H1 (cell line): ENCODE measurements around the gene GRAMD4. TPM values are rescaled to one million over a fixed set of nuclear protein-coding genes. Genes with fewer than 3 reads are reported as not detected.

Experiments
- CTCF ChIA-PET: fragments of 300-600 bp; sonication (Branson Sonifier 250); formaldehyde crosslinking; loops from one replicate; lab custom pipeline; 2021; ENCODE audit not compliant: partially characterized antibody; lab: Charles Lee
- POLR2A ChIA-PET: fragments of 300-600 bp; sonication (Branson Sonifier 250); formaldehyde crosslinking; loops from one replicate; lab custom pipeline; 2021; ENCODE audit warnings: inconsistent platforms; ENCODE audit not compliant: partially characterized antibody; lab: Charles Lee
- DNase-seq, 2 experiments: peaks; one replicate each; pipeline versions ENCODE4 v3.0.0 to v3.0.0-alpha.2; 2010 to 2022; ENCODE audit warnings: low spot score in 2 of 2, low read depth in 1 of 2, mixed read lengths in 1 of 2
- FAIRE-seq: peaks from 2 replicates; lab custom pipeline; 2011; peaks lifted over from hg19 to GRCh38; lab: Jason Lieb, UNC
- H2AFZ ChIP-seq: 2 replicates; pipeline ENCODE4 v1.8.1; 2012; ENCODE audit warnings: low read length, inconsistent platforms
- H2AK5ac ChIP-seq: 2 replicates; pipeline ENCODE4 v1.6.1; 2013; ENCODE audit warnings: low read depth, low read length
- H2BK120ac ChIP-seq: replicated peaks from 2 replicates; pipeline ENCODE3; 2013; ENCODE audit warnings: low read depth, low read length, inconsistent platforms
- H2BK12ac ChIP-seq: 2 replicates; pipeline ENCODE4 v1.6.1; 2013; ENCODE audit warnings: low read depth, low read length
- H2BK15ac ChIP-seq: 2 replicates; pipeline ENCODE4 v1.6.1; 2013; ENCODE audit warnings: low read length
- H2BK20ac ChIP-seq: 2 replicates; pipeline ENCODE4 v1.6.1; 2013; ENCODE audit warnings: low read length
- H2BK5ac ChIP-seq: 2 replicates; pipeline ENCODE4 v1.6.1; 2013; ENCODE audit warnings: low read depth, low read length
- H3K14ac ChIP-seq: 2 replicates; pipeline ENCODE4 v1.6.1; 2013; ENCODE audit warnings: inconsistent platforms; ENCODE audit not compliant: insufficient read length
- H3K18ac ChIP-seq: 2 replicates; pipeline ENCODE4 v1.6.1; 2013; ENCODE audit warnings: low read length; ENCODE audit errors: extremely low read depth
- H3K23ac ChIP-seq: 2 replicates; pipeline ENCODE4 v1.6.1; 2013; ENCODE audit warnings: inconsistent platforms; ENCODE audit not compliant: insufficient read length
- H3K23me2 ChIP-seq: 2 replicates; pipeline ENCODE4 v1.6.1; 2013; ENCODE audit warnings: low read depth, low read length
- H3K27ac ChIP-seq: 2 replicates; pipeline ENCODE4 v1.6.1; 2011; ENCODE audit warnings: low read depth, low read length, inconsistent platforms
- H3K27me3 ChIP-seq, 4 experiments: replicated peaks in 1 of 4; 1 replicate in 1 of 4; 2 replicates in 3 of 4; pipeline versions ENCODE4 v1.6.1 to v1.8.1; 2011 to 2013; ENCODE audit warnings: low read length in 3 of 4, mild to moderate bottlenecking in 3 of 4, inconsistent platforms in 2 of 4, mixed read lengths in 2 of 4, moderate library complexity in 1 of 4; ENCODE audit not compliant: control insufficient read depth in 3 of 4, insufficient read depth in 3 of 4; ENCODE audit errors: extremely low read depth in 1 of 4
- H3K36me3 ChIP-seq, 4 experiments: 2 replicates each; pipeline versions ENCODE4 v1.6.1 to v1.8.1; 2011 to 2013; ENCODE audit warnings: mild to moderate bottlenecking in 4 of 4, low read length in 3 of 4, moderate library complexity in 2 of 4, control low read depth in 1 of 4, inconsistent platforms in 1 of 4; ENCODE audit not compliant: insufficient read depth in 4 of 4, control insufficient read depth in 2 of 4
- H3K4ac ChIP-seq: replicated peaks from 2 replicates; pipeline ENCODE3; 2013; ENCODE audit warnings: low read length, low read depth, mixed read lengths, inconsistent platforms; ENCODE audit not compliant: insufficient read length
- H3K4me1 ChIP-seq, 4 experiments: replicated peaks in 1 of 4; 1 replicate in 1 of 4; 2 replicates in 3 of 4; pipeline versions ENCODE4 v1.6.1 to v1.8.1; 2011 to 2013; ENCODE audit warnings: low read length in 3 of 4, inconsistent platforms in 2 of 4, mixed read lengths in 1 of 4; ENCODE audit not compliant: insufficient read depth in 4 of 4, control insufficient read depth in 3 of 4
- H3K4me2 ChIP-seq, 2 experiments: 2 replicates each; pipeline versions ENCODE4 v1.6.1 to v1.8.1; 2011 to 2013; ENCODE audit warnings: low read depth in 2 of 2, low read length in 2 of 2, control low read depth in 1 of 2, inconsistent platforms in 1 of 2, mild to moderate bottlenecking in 1 of 2; ENCODE audit not compliant: insufficient read depth in 1 of 2
- H3K4me3 ChIP-seq, 4 experiments: fragments of 200-600, 300-600 bp in 1 of 4; sonication (generic), shearing (Covaris generic), sonication (Bioruptor Twin) in 1 of 4; 2 replicates each; pipeline versions ENCODE4 v1.5.1 to v1.8.1; 2011 to 2016; ENCODE audit warnings: low read length in 4 of 4, low read depth in 3 of 4, control low read depth in 2 of 4, inconsistent platforms in 2 of 4, mild to moderate bottlenecking in 2 of 4, mixed read lengths in 1 of 4, moderate library complexity in 1 of 4; ENCODE audit not compliant: insufficient read depth in 2 of 4; ENCODE audit errors: extremely low read depth in 1 of 4
- H3K56ac ChIP-seq: replicated peaks from 2 replicates; pipeline ENCODE3; 2013; ENCODE audit warnings: low read depth, mild to moderate bottlenecking, mixed read lengths, low read length, inconsistent platforms; ENCODE audit not compliant: insufficient read length
- H3K79me1 ChIP-seq: 2 replicates; pipeline ENCODE4 v1.6.1; 2013; ENCODE audit warnings: low read depth, low read length, control low read depth
- H3K79me2 ChIP-seq, 2 experiments: 2 replicates each; pipeline versions ENCODE4 v1.6.1 to v1.8.1; 2012 to 2013; ENCODE audit warnings: low read length in 2 of 2, mild to moderate bottlenecking in 2 of 2, inconsistent platforms in 1 of 2; ENCODE audit not compliant: insufficient read depth in 2 of 2, control insufficient read depth in 1 of 2
- H3K9ac ChIP-seq, 4 experiments: replicated peaks in 1 of 4; 1 replicate in 1 of 4; 2 replicates in 3 of 4; pipeline versions ENCODE4 v1.6.1 to v1.8.1; 2011 to 2013; ENCODE audit warnings: low read depth in 3 of 4, low read length in 3 of 4, control low read depth in 2 of 4, mild to moderate bottlenecking in 2 of 4, moderate library complexity in 2 of 4, inconsistent platforms in 1 of 4; ENCODE audit errors: extremely low read depth in 1 of 4
- H3K9me3 ChIP-seq, 2 experiments: 2 replicates each; pipeline versions ENCODE4 v1.6.1 to v1.8.1; 2012 to 2013; ENCODE audit warnings: mild to moderate bottlenecking in 2 of 2, moderate library complexity in 2 of 2, control low read depth in 1 of 2, inconsistent platforms in 1 of 2, low read depth in 1 of 2, low read length in 1 of 2, mixed read lengths in 1 of 2; ENCODE audit not compliant: insufficient read depth in 2 of 2
- H4K20me1 ChIP-seq, 2 experiments: replicated peaks in 1 of 2; 2 replicates each; pipeline versions ENCODE3 to v1.8.1; 2011 to 2013; ENCODE audit warnings: inconsistent platforms in 2 of 2, low read length in 2 of 2, mild to moderate bottlenecking in 1 of 2; ENCODE audit not compliant: insufficient read depth in 2 of 2, control insufficient read depth in 1 of 2
- H4K5ac ChIP-seq: 2 replicates; pipeline ENCODE4 v1.6.1; 2013; ENCODE audit warnings: low read length, low read depth, mixed read lengths, inconsistent platforms; ENCODE audit not compliant: insufficient read length
- H4K8ac ChIP-seq: 2 replicates; pipeline ENCODE4 v1.8.0; 2013; ENCODE audit warnings: mild to moderate bottlenecking, moderate library complexity, low read length, inconsistent platforms; ENCODE audit not compliant: insufficient read depth; ENCODE audit errors: extremely low read depth
- H4K91ac ChIP-seq: replicated peaks from 2 replicates; pipeline ENCODE3; 2013; ENCODE audit warnings: low read length, mixed read lengths, inconsistent platforms; ENCODE audit not compliant: insufficient read length
- JUN ChIP-seq: IDR thresholded peaks from 2 replicates; pipeline ENCODE4 v1.6.1; 2011; ENCODE audit warnings: low read depth, mild to moderate bottlenecking, improper control_type of control experiment, low read length
- NANOG ChIP-seq: IDR thresholded peaks from 2 replicates; pipeline ENCODE4 v1.6.1; 2011; ENCODE audit warnings: low read length, low read depth, mild to moderate bottlenecking, inconsistent platforms; ENCODE audit not compliant: insufficient read depth, poor library complexity, severe bottlenecking
- POLR2A ChIP-seq, 2 experiments: IDR thresholded peaks; 1 replicate in 1 of 2; 2 replicates in 1 of 2; pipeline ENCODE4 v1.6.1; 2011; ENCODE audit warnings: low read depth in 2 of 2, low read length in 2 of 2, mild to moderate bottlenecking in 2 of 2; ENCODE audit errors: control extremely low read depth in 1 of 2
- POU5F1 ChIP-seq: IDR thresholded peaks from 2 replicates; pipeline ENCODE4 v1.6.1; 2011; ENCODE audit warnings: low read depth, mild to moderate bottlenecking, low read length, moderate library complexity
- SP1 ChIP-seq: IDR thresholded peaks from 2 replicates; pipeline ENCODE4 v1.6.1; 2011; ENCODE audit warnings: low read depth, low read length
- ZNF274 ChIP-seq: IDR thresholded peaks from 2 replicates; pipeline ENCODE4 v1.7.0; 2012; ENCODE audit warnings: low read length, borderline replicate concordance; ENCODE audit errors: extremely low read depth
- WGBS, 2 experiments: shearing (Covaris generic) in 1 of 2; methylation state at CpG; one replicate each; pipeline versions ENCODE4 v1.1.6 to v1.1.7; 2013 to 2015; ENCODE audit warnings: low lambda C conversion rate in 2 of 2, mixed read lengths in 2 of 2, inconsistent platforms in 1 of 2, low coverage in 1 of 2, missing lambda C conversion rate in 1 of 2; ENCODE audit not compliant: insufficient replicate concordance in 2 of 2, insufficient coverage in 1 of 2, insufficient read length in 1 of 2; ENCODE audit errors: extremely low coverage in 1 of 2, missing lambda C conversion rate in 1 of 2; 5-methylcytosine and 5-hydroxymethylcytosine counted together
- polyA plus RNA-seq, 7 experiments: library from polyadenylated mRNA; depleted of rRNA in 3 of 7; stranded (reverse) in 5 of 7; unstranded in 2 of 7; fragments of >200 nt in 5 of 7; fragments of 200-250 nt in 2 of 7; gene quantifications; 1 replicate in 5 of 7; 2 replicates in 1 of 7; 4 replicates in 1 of 7; pipeline versions ENCODE4 v1.2.1 to v1.2.3, GENCODE V29; 2011 to 2013; ENCODE audit warnings: missing spikeins in 2 of 7, mixed read lengths in 2 of 7
- total RNA-seq: library from RNA; stranded (reverse); fragmentation: NEBNext Ultra II Directional; extraction: Animal tissue kit (Norgen Biotek cat#: 25700); gene quantifications from 2 replicates; pipeline ENCODE4 v1.2.1, GENCODE V29; 2021
- TF ChIP-seq, protein P1 (sequence below): IDR thresholded peaks from 2 replicates; pipeline ENCODE4 v1.6.1; 2012; ENCODE audit warnings: low read length, inconsistent platforms

The GRAMD4 gene
- total and polyA plus RNA-seq, 2 of the 8 experiments (the other 6 are each of a cell fraction or from before 2014, with no cell fraction given) = 7.9 to 25.6 TPM

DNA sequence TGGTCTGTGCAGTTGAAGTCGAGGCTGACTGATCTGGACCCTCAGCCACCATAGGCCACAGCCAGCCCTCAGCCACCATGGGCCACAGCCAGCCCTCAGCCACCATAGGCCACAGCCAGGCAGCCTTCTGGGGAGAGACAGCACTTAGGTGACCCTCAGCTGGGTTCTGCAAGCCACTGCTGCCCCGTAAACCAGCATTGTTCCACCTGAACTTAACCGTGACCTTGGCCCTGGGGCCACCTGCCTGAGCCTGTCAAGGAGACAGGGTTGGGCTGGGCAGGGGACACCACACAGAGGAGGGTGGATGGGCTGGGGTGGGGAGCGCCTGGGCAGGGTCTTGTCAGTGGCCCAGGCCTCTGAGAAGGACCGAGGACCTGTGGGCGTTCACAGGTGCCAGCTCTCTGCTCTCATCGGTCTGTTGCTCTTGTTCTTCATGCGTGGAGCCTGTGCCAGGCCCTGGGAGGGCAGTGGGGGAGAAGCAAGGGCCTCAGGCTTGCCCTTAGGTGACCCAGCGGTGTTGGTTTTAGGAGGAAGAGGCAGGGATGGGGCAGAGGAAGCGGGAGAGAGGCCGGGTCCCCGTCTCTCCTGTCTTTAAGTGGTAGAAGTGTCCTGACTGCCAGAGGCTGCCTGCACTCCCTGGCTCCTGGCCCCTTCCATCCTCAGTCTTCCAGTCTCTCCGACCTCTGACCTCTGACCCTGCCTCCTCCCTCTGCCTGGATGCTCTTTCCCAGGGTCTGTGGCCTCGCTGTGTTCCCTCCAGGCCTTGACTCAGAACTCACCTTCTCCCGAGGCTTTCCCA lies 36.9 kb downstream of the GRAMD4 start:
- POLR2A ChIA-PET = no interaction called here
- H3K4me1 ChIP-seq = peaks cover 0 to 4% (median 2%) of the 10 kb centered on the region in 4 experiments; a peak in 2 of 7 replicates
- H3K27me3 ChIP-seq = no peaks in the 10 kb centered on the region
- no peak overlapping the region for H3K4me2 ChIP-seq
- WGBS, 2 experiments = 95% methylated on average over 15 of the region's 15 CpGs; no CpG with 5 or more reads in 1 of the 2 experiments
- H4K91ac ChIP-seq = no peak overlapping the region
- peaks cover 5% of the 10 kb centered on the region; the same call in 1 of the 2 replicates for H3K79me1 ChIP-seq
- H4K8ac ChIP-seq = peak overlapping the region; percentile 82; the same call in 1 of the 2 replicates
- no peak overlapping the region for H3K4me3 ChIP-seq
- H3K36me3 ChIP-seq = no peaks in the 10 kb centered on the region
- no peaks in the 10 kb centered on the region for H3K9me3 ChIP-seq
- no peak overlapping the region for H3K56ac ChIP-seq
- H3K23ac ChIP-seq = no peak overlapping the region
- TF ChIP-seq NANOG = no peak
- no peak for TF ChIP-seq JUN
- TF ChIP-seq, protein P1, sequence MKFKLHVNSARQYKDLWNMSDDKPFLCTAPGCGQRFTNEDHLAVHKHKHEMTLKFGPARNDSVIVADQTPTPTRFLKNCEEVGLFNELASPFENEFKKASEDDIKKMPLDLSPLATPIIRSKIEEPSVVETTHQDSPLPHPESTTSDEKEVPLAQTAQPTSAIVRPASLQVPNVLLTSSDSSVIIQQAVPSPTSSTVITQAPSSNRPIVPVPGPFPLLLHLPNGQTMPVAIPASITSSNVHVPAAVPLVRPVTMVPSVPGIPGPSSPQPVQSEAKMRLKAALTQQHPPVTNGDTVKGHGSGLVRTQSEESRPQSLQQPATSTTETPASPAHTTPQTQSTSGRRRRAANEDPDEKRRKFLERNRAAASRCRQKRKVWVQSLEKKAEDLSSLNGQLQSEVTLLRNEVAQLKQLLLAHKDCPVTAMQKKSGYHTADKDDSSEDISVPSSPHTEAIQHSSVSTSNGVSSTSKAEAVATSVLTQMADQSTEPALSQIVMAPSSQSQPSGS = no peak
- TF ChIP-seq SP1 = no peak
- TF ChIP-seq ZNF274 = no peak
- TF ChIP-seq POU5F1 = no peak
- no peak for TF ChIP-seq POLR2A (IDR thresholded peaks at IDR 0.05; ENCODE audit: control extremely low read depth in 1 of 2, low read depth in 2 of 2, low read length in 2 of 2)
- TF ChIP-seq, all 59 proteins: peak for 0
- no peak overlapping the region for H3K18ac ChIP-seq
- H2AK5ac ChIP-seq = no peak overlapping the region
- no peak overlapping the region for H3K27ac ChIP-seq
- H3K79me2 ChIP-seq = no peaks in the 10 kb centered on the region
- no peak overlapping the region for H2BK5ac ChIP-seq
- no peak overlapping the region for H3K4ac ChIP-seq
- no peak for DNase-seq
- no peaks in the 10 kb centered on the region for H3K23me2 ChIP-seq
- H2BK120ac ChIP-seq = no peak overlapping the region
- no peak overlapping the region for H2BK20ac ChIP-seq
- CTCF ChIA-PET = interaction anchor here (1.7 to 4.0 kb wide), 2 partner anchors 14 to 94 kb away, joined by 5 to 13 read pairs; no protein-coding TSS in a partner anchor
- peaks cover 0 to 4% of the 10 kb centered on the region in 2 experiments for H4K20me1 ChIP-seq
- no peak overlapping the region for H2AFZ ChIP-seq
- no peak overlapping the region for H2BK15ac ChIP-seq
- no peak for FAIRE-seq
- no peak overlapping the region for H3K9ac ChIP-seq
- H4K5ac ChIP-seq = no peak overlapping the region
- H3K14ac ChIP-seq = no peak overlapping the region
- no peak overlapping the region for H2BK12ac ChIP-seq
